Dedifferentiated amniotic fluid mesenchymal stem cell (primary cell): Measurements from ENCODE around the gene SFR1.

Experiments
- DNase-seq: peaks from one replicate; pipeline ENCODE4 v3.0.0-alpha.2; 2016; ENCODE audit errors: extremely low spot score

SFR1 gene

GRCh38 chr10:104104926-104105325 lies 17.0 kb upstream of the SFR1 start:
- DNase-seq: no peak

DNA sequence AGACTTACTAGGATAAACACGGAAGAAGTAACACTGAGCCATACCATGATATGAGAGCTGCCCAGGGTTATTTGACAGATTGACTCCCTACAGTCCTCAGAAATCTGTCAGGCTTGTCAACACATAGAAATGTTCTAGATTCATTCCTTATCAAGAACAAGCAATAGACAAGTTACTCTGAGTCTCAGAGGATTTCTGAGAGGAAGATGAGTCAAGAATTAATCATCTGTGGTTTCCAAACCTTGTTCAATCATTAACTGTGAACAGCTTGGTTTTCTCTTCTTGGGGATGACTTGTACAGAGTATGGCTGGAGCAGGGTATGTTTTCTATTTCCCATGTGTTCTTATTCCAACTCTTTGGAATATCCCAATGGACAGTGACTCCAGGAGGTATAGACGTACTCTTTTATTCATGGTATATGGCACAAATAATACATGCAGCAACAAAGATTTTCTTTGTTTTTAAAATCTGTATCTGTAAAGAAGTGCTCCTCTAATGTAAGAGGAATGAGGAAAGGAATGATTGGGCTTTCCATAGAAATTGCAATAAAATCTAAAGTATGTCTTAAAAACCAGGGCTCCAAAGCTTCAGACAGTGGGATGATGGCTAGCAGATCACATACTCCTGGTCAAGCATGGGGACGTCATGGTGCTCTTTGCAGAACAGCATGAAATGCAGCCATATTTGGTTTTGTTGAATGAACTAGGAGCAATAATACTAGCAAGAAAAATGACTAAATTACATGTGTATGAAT lies 11.9 kb upstream of the SFR1 start:
- peak; percentile 46 for DNase-seq

GRCh38 chr10:104113376-104113956 lies 8.5 kb upstream of the SFR1 start:
- DNase-seq: no peak

DNA sequence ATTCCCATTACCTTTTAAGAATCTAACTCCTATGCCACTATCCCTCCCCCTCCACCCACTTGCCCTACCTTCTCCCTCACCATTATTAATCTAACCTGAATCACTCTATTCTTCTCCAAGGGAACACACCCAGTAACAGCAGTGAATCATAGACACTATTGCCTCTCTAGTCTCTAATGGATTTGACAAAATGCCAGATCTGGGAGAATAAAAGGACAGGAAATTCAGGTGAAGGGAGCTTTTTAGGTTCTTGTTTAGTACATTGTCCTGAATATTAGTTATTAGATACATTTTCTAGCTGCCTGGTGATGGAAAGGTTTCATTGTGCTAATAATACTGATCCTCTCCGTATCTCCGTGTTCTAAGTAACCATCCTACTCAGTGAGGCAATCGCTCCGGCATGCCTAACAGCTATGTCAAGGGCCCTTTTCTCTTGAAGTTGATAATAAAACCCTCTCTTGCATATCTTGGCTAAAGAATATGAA lies 4.1 kb upstream of the SFR1 start:
- no peak for DNase-seq

GRCh38 chr10:104119996-104120395 lies 2.0 kb upstream of the SFR1 start:
- peak; percentile 16 for DNase-seq

GRCh38 chr10:104120512-104120902 lies 1.5 kb upstream of the SFR1 start:
- DNase-seq: no peak

- peak; percentile 98 for DNase-seq
Observed at GRCh38 chr10:104120903-104121484, 977 bp upstream of the SFR1 start.

GRCh38 chr10:104122225-104123107 lies 495 bp downstream of the SFR1 start:
- DNase-seq: no peak

- peak; percentile 26 for DNase-seq
Observed at GRCh38 chr10:104123397-104123796, 1.4 kb downstream of the SFR1 start.

DNA sequence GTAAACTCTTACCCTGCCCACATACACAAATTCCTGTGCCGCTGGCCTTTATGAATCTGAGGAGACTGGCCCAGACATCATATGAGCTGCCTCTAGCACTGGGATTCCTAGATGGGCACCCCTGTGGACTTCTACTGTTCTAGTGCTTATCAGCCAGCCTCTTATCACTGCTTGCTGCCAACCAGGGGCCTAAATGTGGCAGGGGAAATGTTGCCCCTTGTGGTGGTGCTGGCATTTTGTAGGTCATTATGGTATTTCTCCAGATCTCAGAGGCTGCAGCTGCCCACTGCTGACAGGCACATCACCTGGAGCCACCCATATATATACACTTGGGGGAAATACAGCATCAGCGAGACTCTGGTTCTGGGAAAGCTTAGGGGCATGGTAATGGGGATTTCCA lies 5.4 kb downstream of the SFR1 start:
- DNase-seq: no peak

DNA sequence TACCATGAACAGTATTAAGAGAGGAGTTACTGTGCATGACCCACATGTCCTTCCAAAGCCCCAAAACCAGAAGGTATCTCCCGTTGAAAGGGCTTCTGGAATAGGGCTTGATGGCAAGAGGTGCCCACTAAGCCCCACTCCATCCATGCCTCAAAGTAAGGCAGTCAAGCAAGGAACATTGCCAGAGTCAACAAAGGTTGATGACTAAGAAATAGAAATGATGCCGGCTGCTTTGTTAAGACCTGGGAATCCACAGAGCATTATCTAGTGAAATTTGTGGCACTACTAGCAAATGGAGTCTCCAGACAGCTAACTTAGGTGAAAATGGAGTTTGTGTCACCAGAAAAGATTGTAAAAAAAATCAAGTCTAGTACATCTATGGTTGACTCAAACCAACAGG lies 6.2 kb downstream of the SFR1 start:
- DNase-seq: no peak

- DNase-seq: no peak
Observed at GRCh38 chr10:104130041-104130440, 8.1 kb downstream of the SFR1 start.

DNA sequence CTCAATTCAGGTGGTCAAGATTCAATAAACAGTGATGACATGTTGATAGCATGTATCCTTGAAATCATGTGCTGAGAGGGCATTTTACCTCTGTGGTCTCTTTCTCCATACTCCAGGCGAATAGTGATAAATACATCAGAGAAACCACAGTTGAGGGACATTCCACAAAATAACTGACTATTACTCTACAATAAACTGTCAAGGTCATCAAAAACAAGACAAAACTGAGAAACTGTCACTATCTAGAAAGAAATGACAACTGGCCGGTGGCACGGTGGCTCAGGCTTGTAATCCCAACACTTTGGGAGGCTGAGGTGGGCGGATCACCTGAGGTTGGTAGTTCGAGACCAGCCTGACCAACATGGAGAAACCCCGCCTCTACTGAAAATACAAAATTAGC lies 16.2 kb downstream of the SFR1 start:
- no peak for DNase-seq

- no peak for DNase-seq
Observed at GRCh38 chr10:104139221-104139620, 17.2 kb downstream of the SFR1 start.

GRCh38 chr10:104142081-104142480 lies 20.1 kb downstream of the SFR1 start:
- DNase-seq: no peak

GRCh38 chr10:104143829-104144228 lies 21.9 kb downstream of the SFR1 start:
- no peak for DNase-seq

DNA sequence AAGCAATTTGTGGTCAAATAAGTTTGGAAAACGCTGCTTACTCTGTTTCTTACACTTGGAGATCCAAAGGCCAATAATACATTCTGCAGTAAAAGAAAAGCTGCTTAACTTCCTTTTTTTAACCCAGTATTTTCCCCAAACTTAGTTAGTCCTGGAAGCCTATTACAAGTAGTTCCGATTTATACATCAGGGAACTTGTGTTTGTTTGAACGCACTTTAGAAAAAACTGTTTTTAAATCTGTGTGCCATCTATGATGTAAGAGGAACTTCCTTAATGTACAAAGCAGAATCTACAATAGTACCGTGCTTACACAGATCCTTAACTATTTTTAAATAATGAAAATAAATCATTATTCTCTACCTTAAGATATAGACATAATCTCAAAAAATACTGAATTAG lies 23.0 kb downstream of the SFR1 start:
- DNase-seq: no peak

- DNase-seq: no peak
Observed at GRCh38 chr10:104146882-104147281, 24.9 kb downstream of the SFR1 start.

GRCh38 chr10:104150139-104150538 lies 28.2 kb downstream of the SFR1 start:
- no peak for DNase-seq

DNA sequence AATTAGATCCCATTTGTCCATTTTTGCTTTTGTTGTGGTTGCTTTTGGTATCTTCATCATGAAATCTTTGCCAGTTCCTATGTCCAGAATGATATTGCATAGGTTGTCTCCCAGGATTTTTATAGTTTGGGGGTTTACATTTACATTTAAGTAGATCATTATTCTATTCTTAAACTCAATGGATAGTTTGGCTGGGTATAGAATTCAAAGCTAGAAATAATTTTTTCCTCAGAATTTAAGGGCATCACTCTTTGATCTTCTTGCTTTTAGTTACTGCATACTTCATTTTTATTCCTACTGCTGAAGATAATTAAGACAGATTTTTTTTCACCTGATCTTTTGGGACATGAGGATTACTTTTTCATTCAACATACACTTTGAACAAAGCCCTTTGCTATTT lies 29.8 kb downstream of the SFR1 start:
- no peak for DNase-seq

DNA sequence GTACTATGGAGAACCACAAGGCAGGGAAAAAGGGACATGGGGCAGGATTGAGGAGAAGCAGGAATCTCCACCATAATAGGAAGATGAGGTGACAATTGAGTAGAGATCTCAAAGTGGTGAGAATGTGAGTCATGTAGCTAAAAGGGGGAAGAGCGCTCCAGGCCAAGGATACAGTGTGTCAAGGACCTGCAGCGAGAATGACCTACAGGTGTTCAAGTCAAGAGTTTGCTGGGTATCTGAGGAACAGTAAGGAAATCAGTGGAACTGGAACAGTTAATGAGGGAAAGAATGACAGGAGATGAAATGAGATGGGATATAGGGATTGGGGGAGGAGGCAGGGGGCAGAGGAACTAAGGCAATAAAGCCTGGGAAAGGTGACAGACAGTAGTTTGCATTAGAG lies 33.6 kb downstream of the SFR1 start:
- no peak for DNase-seq

GRCh38 chr10:104170610-104171254 lies 48.8 kb downstream of the SFR1 start:
- DNase-seq: no peak
